Stomach (tissue), 9 donors: ENCODE data around the gene IL18BP. TPM values are rescaled to one million over a fixed set of nuclear protein-coding genes. Genes with fewer than 3 reads are reported as not detected.

ENCODE experiments used
- DNase-seq, 2 donors: peaks; one replicate each; pipeline versions ENCODE4 v3.0.0 to v3.0.0-alpha.2; 2013 to 2019
- H3K27ac ChIP-seq, 5 donors: fragments of 200-600 bp in 4 of 5; sonication (generic) in 4 of 5; one replicate each; pipeline ENCODE4 v1.5.1; 2013 to 2019; ENCODE audit warnings: mild to moderate bottlenecking in 1 of 5, moderate library complexity in 1 of 5
- H3K27me3 ChIP-seq, 3 donors: fragments of 200-600 bp; sonication (generic); one replicate each; pipeline ENCODE4 v1.5.1; 2017 to 2019; ENCODE audit warnings: mixed run types in 1 of 3
- H3K36me3 ChIP-seq, 4 donors: fragments of 200-600 bp; sonication (generic); 1 replicate in 3 of 4; 2 replicates in 1 of 4; pipeline ENCODE4 v1.5.1; 2016 to 2019
- H3K4me1 ChIP-seq, 4 donors: fragments of 200-600 bp; sonication (generic); one replicate each; pipeline ENCODE4 v1.5.1; 2016 to 2019
- H3K4me3 ChIP-seq, 4 donors: fragments of 200-600 bp; sonication (generic) in 3 of 4; one replicate each; pipeline ENCODE4 v1.5.1; 2016 to 2019; ENCODE audit warnings: mild to moderate bottlenecking in 1 of 4
- H3K9me3 ChIP-seq, 4 donors: fragments of 200-600 bp; sonication (generic); one replicate each; pipeline ENCODE4 v1.5.1; 2016 to 2019
- CTCF ChIP-seq, 7 experiments: fragments of 450-650 bp in 4 of 7; fragments of 200-600 bp in 3 of 7; sonication (generic) in 3 of 7; IDR thresholded peaks; one replicate each; pipeline ENCODE4 v1.5.1; 2016 to 2019; ENCODE audit warnings: antibody characterized with exemption in 7 of 7, control low read depth in 2 of 7, mild to moderate bottlenecking in 1 of 7
- EP300 ChIP-seq: sonication (generic); formaldehyde crosslinking; IDR thresholded peaks from one replicate; pipeline ENCODE4 v1.6.1; 2017; ENCODE audit warnings: antibody characterized with exemption
- POLR2A ChIP-seq, 4 donors: fragments of 450-650 bp; IDR thresholded peaks; one replicate each; pipeline ENCODE4 v1.6.1; 2016; ENCODE audit warnings: antibody characterized with exemption in 4 of 4, control low read depth in 2 of 4, mild to moderate bottlenecking in 1 of 4, moderate library complexity in 1 of 4
- POLR2AphosphoS5 ChIP-seq, 3 donors: sonication (generic); formaldehyde crosslinking; IDR thresholded peaks; one replicate each; pipeline ENCODE4 v1.6.1; 2016; ENCODE audit warnings: antibody characterized with exemption in 3 of 3
- WGBS, 5 donors: extraction: QIAGEN DNeasy Blood & Tissue Kit in 3 of 5; methylation state at CpG; one replicate each; pipeline versions ENCODE4 v1.1.5 to v1.1.7; 2013 to 2018; 5-methylcytosine and 5-hydroxymethylcytosine counted together
- intact Hi-C: fragments of 100-400 bp; cut with DNase I; formaldehyde crosslinking; loops from one replicate; pipeline ENCODE4 v1.15.1; 2023; ENCODE audit warnings: low total_unique reads
- polyA plus RNA-seq, 3 donors: library from polyadenylated mRNA; stranded (reverse); fragments of 200-250 nt; gene quantifications; one replicate each; pipeline ENCODE4 v1.2.3, GENCODE V29; 2013
- total RNA-seq, 5 donors: library from RNA; depleted of rRNA; stranded (reverse); fragments of >200 nt; gene quantifications; one replicate each; pipeline versions ENCODE4 v1.1.0 to v1.2.3, GENCODE V29; 2014 to 2016
- donor health status: healthy with polysubstance abuse.
- donor health status: Bipolar disorder and iron deficiency.
- donor health status: healthy.

Gene IL18BP
- total and polyA plus RNA-seq, 8 donors = 2.0 to 14.8 (median 5.7) TPM

- no peak for DNase-seq
- H3K27me3 ChIP-seq = no peaks in the 10 kb centered on the region
- intact Hi-C loops = loop anchor here (5.0 kb wide), 1 partner anchor 170 kb away; no protein-coding TSS in a partner anchor
- H3K27ac ChIP-seq = no peak overlapping the region
- no peak overlapping the region for H3K4me3 ChIP-seq
- peaks cover 0 to 22% (median 21%) of the 10 kb centered on the region in 4 donors for H3K36me3 ChIP-seq
- no peaks in the 10 kb centered on the region for H3K9me3 ChIP-seq
- peaks cover 0 to 19% (median 8%) of the 10 kb centered on the region in 4 donors for H3K4me1 ChIP-seq
- WGBS, 5 donors = 66 to 84% (median 75%) methylated on average over 1 of the region's 1 CpG
- no peak for TF ChIP-seq CTCF (IDR thresholded peaks at IDR 0.05)
- no peak for TF ChIP-seq EP300
- TF ChIP-seq POLR2A (IDR thresholded peaks at IDR 0.05) = no peak
- TF ChIP-seq POLR2AphosphoS5 (IDR thresholded peaks at IDR 0.05) = no peak
Measured at GRCh38 chr11:71977090-71977489, 21.6 kb upstream of the IL18BP start.

- peak; percentile 51 to 77 for DNase-seq
- TF ChIP-seq CTCF (IDR thresholded peaks at IDR 0.05) (peak in 5 of 7 experiments; percentile 42 to 67 (median 62)), EP300 (no peak), POLR2AphosphoS5 (IDR thresholded peaks at IDR 0.05) (peak in 1 of 3 donors; percentile 44), POLR2A (IDR thresholded peaks at IDR 0.05) (no peak)
- H3K9me3 ChIP-seq = no peaks in the 10 kb centered on the region
- peaks cover 0 to 26% (median 18%) of the 10 kb centered on the region in 4 donors for H3K36me3 ChIP-seq
- no peaks in the 10 kb centered on the region for H3K27me3 ChIP-seq
- H3K4me3 ChIP-seq = no peak overlapping the region
- peaks cover 0 to 19% (median 8%) of the 10 kb centered on the region in 4 donors for H3K4me1 ChIP-seq
- intact Hi-C loops = loop anchor here (5.0 kb wide), 1 partner anchor 169 kb away; no protein-coding TSS in a partner anchor
- H3K27ac ChIP-seq = no peak overlapping the region
- WGBS, 5 donors = 51 to 62% (median 59%) methylated on average over 7 of the region's 7 CpGs
Measured at GRCh38 chr11:71977743-71978418, 20.8 kb upstream of the IL18BP start.

- TF ChIP-seq CTCF (IDR thresholded peaks at IDR 0.05) = no peak
Measured at GRCh38 chr11:71979094-71979493, 19.6 kb upstream of the IL18BP start.

GRCh38 chr11:71979602-71980001, 19.1 kb upstream of the IL18BP start:
- intact Hi-C loops = loop anchor here (5.0 kb wide), 1 partner anchor 168 kb away; no protein-coding TSS in a partner anchor
- Histone ChIP-seq H3K9me3 (no peaks in the 10 kb centered on the region), H3K4me3 (no peak overlapping the region), H3K27ac (no peak overlapping the region), H3K27me3 (no peaks in the 10 kb centered on the region), H3K36me3 (peaks cover 7 to 40% (median 29%) of the 10 kb centered on the region in 4 donors), H3K4me1 (peaks cover 0 to 19% (median 8%) of the 10 kb centered on the region in 4 donors)
- 64 to 90% (median 81%) methylated on average over 3 of the region's 3 CpGs for WGBS, 5 donors
- TF ChIP-seq POLR2AphosphoS5 (IDR thresholded peaks at IDR 0.05) (no peak), POLR2A (IDR thresholded peaks at IDR 0.05) (no peak), EP300 (no peak), CTCF (IDR thresholded peaks at IDR 0.05) (no peak)
- DNase-seq = no peak

More at GRCh38 chr11:71979094-71979493, 19.6 kb upstream of the IL18BP start:
- Histone ChIP-seq H3K9me3 (no peaks in the 10 kb centered on the region), H3K4me1 (peaks cover 0 to 19% (median 8%) of the 10 kb centered on the region in 4 donors), H3K27ac (no peak overlapping the region), H3K27me3 (no peaks in the 10 kb centered on the region), H3K36me3 (peaks cover 7 to 37% (median 26%) of the 10 kb centered on the region in 4 donors), H3K4me3 (no peak overlapping the region)
- WGBS, 5 donors = 89 to 97% (median 95%) methylated on average over 4 of the region's 4 CpGs
- intact Hi-C loops = loop anchor here (5.0 kb wide), 1 partner anchor 168 kb away; no protein-coding TSS in a partner anchor
- no peak for DNase-seq
